ENCODE data around the gene NUTM1. TPM values are rescaled to one million over a fixed set of nuclear protein-coding genes. Genes with fewer than 3 reads are reported as not detected.

The NUTM1 gene
- total RNA-seq, 4 donors from 2014 or later = not detected

- no peak for TF ChIP-seq CTCF (IDR thresholded peaks at IDR 0.05; ENCODE audit: low read depth)
Measured at GRCh38 chr15:34337557-34338306, 5.4 kb upstream of the NUTM1 start, which contains the start of gene SLC12A6. SLC12A6 (minus strand) TSS chr15:34337781; CDS start chr15:34336680, 1,101 bp downstream.

GRCh38 chr15:34338347-34338746 lies 4.8 kb upstream of the NUTM1 start:
- TF ChIP-seq CTCF (IDR thresholded peaks at IDR 0.05; ENCODE audit: low read depth) = no peak

GRCh38 chr15:34339946-34340345 lies 3.2 kb upstream of the NUTM1 start:
- TF ChIP-seq CTCF (IDR thresholded peaks at IDR 0.05; ENCODE audit: low read depth) = no peak

GRCh38 chr15:34341381-34342212 lies 1.5 kb upstream of the NUTM1 start:
- no peak for TF ChIP-seq CTCF (IDR thresholded peaks at IDR 0.05; ENCODE audit: low read depth)

- no peak for TF ChIP-seq CTCF (IDR thresholded peaks at IDR 0.05; ENCODE audit: low read depth)
Measured at GRCh38 chr15:34347951-34348638, 5.0 kb downstream of the NUTM1 start.

GRCh38 chr15:34348735-34349300 lies 5.7 kb downstream of the NUTM1 start:
- no peak for TF ChIP-seq CTCF (IDR thresholded peaks at IDR 0.05; ENCODE audit: low read depth)
